OCI-LY7 (cell line): Measurements from ENCODE around the gene HS2ST1. TPM values are rescaled to one million over a fixed set of nuclear protein-coding genes. Genes with fewer than 3 reads are reported as not detected.

Experiments
- BruUV-seq: library from RNA; stranded (reverse); fragments of 400-500 nt; replicated peaks from 2 replicates; lab custom pipeline; 2021; lab: Mats Ljungman, UMichigan
- CTCF ChIA-PET: fragments of 300-600 bp; sonication (Branson Sonifier 250); formaldehyde crosslinking; loops from one replicate; lab custom pipeline; 2022; ENCODE audit warnings: antibody characterized with exemption; ENCODE audit not compliant: unreplicated experiment; lab: Charles Lee
- POLR2A ChIA-PET: fragments of 300-600 bp; sonication (Branson Sonifier 250); formaldehyde crosslinking; loops from one replicate; lab custom pipeline; 2022; ENCODE audit warnings: antibody characterized with exemption; lab: Charles Lee
- DNase-seq: peaks from one replicate; pipeline ENCODE4 v3.0.0-alpha.2; 2015; ENCODE audit warnings: low spot score
- H2AFZ ChIP-seq: fragments of 200-600 bp; sonication (generic), shearing (Covaris generic); 2 replicates; pipeline ENCODE4 v1.6.1; 2014; ENCODE audit warnings: mild to moderate bottlenecking, antibody characterized with exemption, low read length, moderate library complexity
- H3K27ac ChIP-seq: fragments of 200-600 bp; sonication (generic); 2 replicates; pipeline ENCODE4 v1.5.1; 2014; ENCODE audit warnings: mixed run types, low read depth, mild to moderate bottlenecking, moderate library complexity, low read length, inconsistent platforms; ENCODE audit not compliant: poor library complexity, severe bottlenecking
- H3K36me3 ChIP-seq: fragments of 200-600 bp; sonication (generic); 2 replicates; pipeline ENCODE4 v1.6.1; 2014; ENCODE audit warnings: mild to moderate bottlenecking, antibody characterized with exemption, low read length, moderate library complexity, mixed read lengths; ENCODE audit not compliant: insufficient read depth
- H3K4me1 ChIP-seq: fragments of 200-600 bp; sonication (generic); 2 replicates; pipeline ENCODE4 v1.5.1; 2014; ENCODE audit warnings: mild to moderate bottlenecking, low read length; ENCODE audit not compliant: insufficient read depth, poor library complexity, severe bottlenecking
- H3K4me2 ChIP-seq: fragments of 200-600 bp; sonication (generic); 2 replicates; pipeline ENCODE4 v1.6.1; 2014; ENCODE audit warnings: mild to moderate bottlenecking, low read length
- H3K4me3 ChIP-seq: fragments of 200-600 bp; sonication (generic); 2 replicates; pipeline ENCODE4 v1.5.1; 2014; ENCODE audit warnings: mild to moderate bottlenecking, low read depth, low read length; ENCODE audit not compliant: poor library complexity, severe bottlenecking
- H3K79me2 ChIP-seq: fragments of 200-600 bp; sonication (generic); 2 replicates; pipeline ENCODE4 v1.6.1; 2016; ENCODE audit warnings: low read depth, mild to moderate bottlenecking, low read length, moderate library complexity, mixed read lengths; ENCODE audit not compliant: insufficient read depth
- H3K9me2 ChIP-seq: fragments of 200-600 bp; sonication (generic); 2 replicates; pipeline ENCODE4 v1.6.1; 2016; ENCODE audit warnings: mild to moderate bottlenecking, low read length, mixed read lengths; ENCODE audit not compliant: insufficient read depth
- H3K9me3 ChIP-seq: fragments of 200-600 bp; sonication (generic); 2 replicates; pipeline ENCODE4 v1.6.1; 2014; ENCODE audit warnings: mild to moderate bottlenecking, mixed run types, low read length, mixed read lengths
- H4K20me1 ChIP-seq: fragments of 200-600 bp; sonication (generic); 2 replicates; pipeline ENCODE4 v1.6.1; 2014; ENCODE audit warnings: mild to moderate bottlenecking, antibody characterized with exemption, low read length, moderate library complexity, mixed read lengths; ENCODE audit not compliant: insufficient read depth
- CTCF ChIP-seq: fragments of 200-600 bp; sonication (generic); conservative IDR thresholded peaks from 2 replicates; pipeline ENCODE4 v1.5.1; 2014; ENCODE audit warnings: mild to moderate bottlenecking, antibody characterized with exemption, low read length, moderate library complexity, mixed read lengths
- EZH2phosphoT487 ChIP-seq: fragments of 200-600 bp; sonication (generic); IDR thresholded peaks from 2 replicates; pipeline ENCODE4 v1.6.1; 2018; ENCODE audit warnings: low read depth, borderline replicate concordance, mild to moderate bottlenecking, mixed run types, antibody characterized with exemption, low read length, moderate library complexity, mixed read lengths
- intact Hi-C: fragments of 100-400 bp; cut with micrococcal nuclease; formaldehyde crosslinking; loops from one replicate; pipeline ENCODE4 v1.10.0; 2022; ENCODE audit not compliant: unreplicated experiment
- total RNA-seq, 2 experiments: library from RNA; depleted of rRNA in 1 of 2; stranded (reverse); fragments of >200 nt in 1 of 2; shearing (Covaris generic) in 1 of 2; gene quantifications; 2 replicates each; pipeline ENCODE4 v1.2.3, GENCODE V29; 2014 to 2022

HS2ST1 gene
- total RNA-seq, 2 experiments from 2014 or later, result 20.9 to 63.7 TPM

- Histone ChIP-seq H3K9me2 (no peaks in the 10 kb centered on the region), H3K4me3 (no peak overlapping the region), H3K4me2 (no peak overlapping the region), H2AFZ (no peak overlapping the region), H3K79me2 (no peaks in the 10 kb centered on the region), H3K36me3 (no peaks in the 10 kb centered on the region), H4K20me1 (no peaks in the 10 kb centered on the region), H3K27ac (no peak overlapping the region), H3K9me3 (no peaks in the 10 kb centered on the region), H3K4me1 (no peaks in the 10 kb centered on the region)
- no TSS peak for BruUV-seq
- TF ChIP-seq EZH2phosphoT487, result no peak
- TF ChIP-seq CTCF, result peak; percentile 68
- peak; percentile 30 for DNase-seq
- CTCF ChIA-PET, result no interaction called here
- POLR2A ChIA-PET, result no interaction called here
- intact Hi-C loops, result no loop called here
These were observed 206.3 kb downstream of the HS2ST1 start for GRCh38 chr1:87120779-87121178.

- H3K4me1 ChIP-seq, result no peaks in the 10 kb centered on the region
- CTCF ChIA-PET, result no interaction called here
- H3K4me3 ChIP-seq, result no peak overlapping the region
- H3K9me2 ChIP-seq, result no peaks in the 10 kb centered on the region
- BruUV-seq, result no TSS peak
- H3K9me3 ChIP-seq, result no peaks in the 10 kb centered on the region
- POLR2A ChIA-PET, result no interaction called here
- DNase-seq, result no peak
- no peaks in the 10 kb centered on the region for H4K20me1 ChIP-seq
- intact Hi-C loops, result no loop called here
- H3K4me2 ChIP-seq, result no peak overlapping the region
- no peak for TF ChIP-seq CTCF
- no peak for TF ChIP-seq EZH2phosphoT487
- no peak overlapping the region for H2AFZ ChIP-seq
- no peaks in the 10 kb centered on the region for H3K36me3 ChIP-seq
- H3K79me2 ChIP-seq, result no peaks in the 10 kb centered on the region
- H3K27ac ChIP-seq, result no peak overlapping the region
These were observed 207.3 kb downstream of the HS2ST1 start for GRCh38 chr1:87121711-87122163.

- H3K27ac ChIP-seq, result no peak overlapping the region
- H4K20me1 ChIP-seq, result no peaks in the 10 kb centered on the region
- no peak for DNase-seq
- BruUV-seq, result no TSS peak
- H3K36me3 ChIP-seq, result no peaks in the 10 kb centered on the region
- CTCF ChIA-PET, result no interaction called here
- no peak overlapping the region for H3K4me2 ChIP-seq
- H3K9me3 ChIP-seq, result no peaks in the 10 kb centered on the region
- POLR2A ChIA-PET, result no interaction called here
- no peaks in the 10 kb centered on the region for H3K79me2 ChIP-seq
- no peak overlapping the region for H3K4me3 ChIP-seq
- no peaks in the 10 kb centered on the region for H3K9me2 ChIP-seq
- intact Hi-C loops, result no loop called here
- H3K4me1 ChIP-seq, result no peaks in the 10 kb centered on the region
- no peak for TF ChIP-seq EZH2phosphoT487
- TF ChIP-seq CTCF, result no peak
- H2AFZ ChIP-seq, result no peak overlapping the region
These were observed 207.8 kb downstream of the HS2ST1 start for GRCh38 chr1:87122243-87122642.
